AG08396 (cell line): ENCODE results near the gene INS.
A peak's percentile ranks its signal among the peaks of the same experiment; 100 is the strongest.

Experiments
- DNase-seq: peaks from one replicate; pipeline ENCODE4 v3.0.0; 2012; ENCODE audit warnings: low spot score, mixed read lengths

The INS gene

DNA sequence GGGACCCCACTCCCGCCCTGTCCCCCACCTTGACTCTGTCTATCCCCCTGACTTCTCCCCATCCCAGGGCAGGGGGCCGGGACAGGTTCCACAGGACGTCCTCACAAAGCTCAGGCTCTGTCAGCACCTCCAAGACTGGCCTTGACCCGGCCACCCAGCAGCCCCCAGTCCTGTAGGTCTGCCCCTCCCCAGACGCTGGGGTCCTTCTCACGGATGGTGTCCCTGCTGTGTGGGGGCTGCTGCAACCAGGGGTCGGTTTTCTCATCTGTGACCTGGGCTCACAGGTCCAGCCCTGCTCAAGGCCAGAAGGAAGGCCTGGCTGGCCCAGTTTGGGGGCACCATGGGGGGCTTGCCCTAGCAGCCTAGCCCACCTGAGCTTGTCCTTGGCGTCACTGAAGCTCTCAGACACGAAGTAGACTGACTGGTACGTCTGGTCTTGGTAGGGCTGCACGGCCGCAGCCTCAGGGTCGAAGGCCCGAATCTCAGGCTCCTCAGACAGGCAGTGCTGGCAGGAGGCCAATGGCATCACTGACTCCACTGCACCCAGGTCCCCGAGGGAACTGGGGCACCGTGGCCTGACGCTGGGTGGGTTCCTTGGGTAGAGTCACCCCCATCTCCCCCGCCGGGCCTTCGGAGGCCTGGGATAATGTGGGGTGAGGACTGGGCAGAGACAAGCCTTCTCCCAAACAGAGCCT, 4.0 kb upstream of the INS start:
- no peak for DNase-seq

DNA sequence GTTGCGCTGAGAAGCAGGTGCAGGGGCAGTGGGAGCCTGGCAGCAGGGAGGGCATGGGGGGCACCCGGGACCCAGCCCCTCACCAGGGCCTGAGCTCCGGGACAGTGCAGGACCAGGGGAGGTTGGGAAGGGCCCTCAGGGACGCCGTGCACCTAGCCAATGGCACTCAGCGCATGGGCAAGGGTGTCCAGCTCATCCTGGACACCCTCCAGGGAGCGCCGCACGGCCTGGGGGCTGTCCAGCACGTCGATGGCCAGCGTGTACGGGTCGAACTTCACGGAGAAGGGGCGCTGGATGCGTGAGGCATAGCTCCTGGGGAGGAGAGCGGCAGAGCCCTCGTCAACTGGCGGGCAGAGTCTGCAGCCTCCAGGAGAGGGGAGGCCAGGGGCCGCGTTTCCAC, 3.1 kb upstream of the INS start:
- no peak for DNase-seq

DNA sequence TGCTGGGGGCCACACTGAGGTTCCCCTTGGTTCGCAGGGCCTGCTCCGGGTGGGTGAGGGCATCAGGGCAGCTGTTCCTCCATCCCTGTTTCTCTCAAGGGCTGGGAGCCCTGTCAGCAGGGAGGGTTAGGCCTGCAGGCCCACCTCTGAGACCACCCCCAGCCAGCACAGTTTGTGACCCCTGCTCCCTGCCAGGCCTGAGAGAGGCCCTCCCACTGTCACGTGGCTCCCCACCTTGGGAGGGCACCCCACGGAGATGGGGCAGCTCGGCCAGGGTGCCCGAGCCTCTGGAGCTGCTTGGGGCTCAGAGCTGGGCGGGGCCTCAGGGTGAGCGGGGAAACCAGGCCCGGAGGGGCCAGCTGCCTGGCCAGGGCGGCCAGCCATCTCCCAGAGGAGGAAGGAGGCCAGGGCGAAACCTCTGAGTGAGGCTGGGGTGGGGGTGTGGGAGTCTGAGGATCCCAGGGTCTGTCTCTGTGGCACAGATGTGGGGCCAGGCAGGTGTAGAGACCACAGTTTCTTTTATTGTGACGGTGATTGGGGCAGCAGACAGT, 2.5 kb upstream of the INS start:
- DNase-seq, result no peak

DNA sequence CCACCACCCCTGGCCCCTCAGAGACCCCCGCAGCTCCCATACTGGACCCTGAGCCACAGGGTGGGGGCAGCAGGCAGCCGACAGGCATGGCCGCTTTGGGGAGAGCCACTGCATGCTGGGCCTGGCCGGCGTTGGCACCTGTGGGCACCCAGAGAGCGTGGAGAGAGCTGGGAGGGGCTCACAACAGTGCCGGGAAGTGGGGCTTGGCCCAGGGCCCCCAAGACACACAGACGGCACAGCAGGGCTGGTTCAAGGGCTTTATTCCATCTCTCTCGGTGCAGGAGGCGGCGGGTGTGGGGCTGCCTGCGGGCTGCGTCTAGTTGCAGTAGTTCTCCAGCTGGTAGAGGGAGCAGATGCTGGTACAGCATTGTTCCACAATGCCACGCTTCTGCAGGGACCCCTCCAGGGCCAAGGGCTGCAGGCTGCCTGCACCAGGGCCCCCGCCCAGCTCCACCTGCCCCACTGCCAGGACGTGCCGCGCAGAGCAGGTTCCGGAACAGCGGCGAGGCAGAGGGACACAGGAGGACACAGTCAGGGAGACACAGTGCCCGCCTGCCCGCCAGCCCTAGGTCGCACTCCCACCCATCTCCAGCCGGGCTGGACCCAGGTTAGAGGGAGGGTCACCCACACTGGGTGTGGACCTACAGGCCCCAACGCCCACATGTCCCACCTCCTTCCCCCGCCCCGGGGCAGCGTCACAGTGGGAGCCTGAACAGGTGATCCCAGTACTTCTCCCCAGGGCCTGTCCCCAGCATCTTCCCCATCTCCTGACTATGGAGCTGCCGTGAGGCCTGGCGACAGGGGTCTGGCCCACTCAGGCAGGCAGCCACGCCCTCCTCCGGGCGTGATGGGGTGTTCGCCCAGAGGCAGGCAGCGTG, 1.2 kb downstream of the INS start:
- no peak for DNase-seq

DNA sequence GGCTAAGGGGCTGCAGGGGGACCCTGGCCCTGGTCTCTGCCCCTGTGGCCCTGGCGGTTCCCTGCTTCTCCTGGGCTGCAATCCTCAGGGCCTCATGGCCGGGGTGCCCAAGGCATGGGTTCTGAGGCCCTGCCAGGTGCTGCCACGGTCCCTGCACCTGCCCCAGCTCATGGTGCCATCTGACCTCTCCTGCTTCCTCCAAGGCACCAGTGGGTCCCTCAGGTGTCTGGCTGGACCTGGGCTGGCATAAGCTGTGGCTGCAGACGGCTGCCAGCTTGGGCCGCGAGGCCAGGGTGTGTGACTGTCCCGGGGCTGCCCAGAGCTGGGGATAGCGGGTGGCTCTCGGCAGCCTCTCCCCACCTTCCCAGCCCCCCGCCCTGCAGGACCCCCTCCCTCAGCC, 2.0 kb downstream of the INS start:
- no peak for DNase-seq

DNA sequence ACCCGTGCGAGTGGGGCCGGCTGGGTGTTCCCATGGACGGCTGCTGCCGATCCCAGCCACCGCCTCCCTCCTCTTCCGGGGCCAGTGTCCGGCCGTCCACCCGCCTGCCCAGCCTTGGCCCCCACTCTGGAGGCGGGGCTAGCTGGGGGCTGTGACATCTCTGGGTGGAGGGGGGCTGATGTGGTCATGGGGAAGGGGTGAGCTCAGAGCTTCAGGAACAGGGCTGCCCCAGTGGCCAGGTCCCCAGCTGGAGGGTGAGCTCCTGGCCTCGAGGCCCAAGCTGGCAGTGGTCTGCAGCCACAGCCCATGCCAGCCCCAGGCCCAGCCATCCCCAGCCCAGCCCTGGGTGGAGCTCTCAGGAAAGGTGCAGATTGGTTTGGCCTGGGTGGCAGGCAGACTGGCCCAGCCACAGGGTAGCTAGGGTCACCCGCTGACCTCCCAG, 2.7 kb downstream of the INS start:
- DNase-seq, result no peak

DNA sequence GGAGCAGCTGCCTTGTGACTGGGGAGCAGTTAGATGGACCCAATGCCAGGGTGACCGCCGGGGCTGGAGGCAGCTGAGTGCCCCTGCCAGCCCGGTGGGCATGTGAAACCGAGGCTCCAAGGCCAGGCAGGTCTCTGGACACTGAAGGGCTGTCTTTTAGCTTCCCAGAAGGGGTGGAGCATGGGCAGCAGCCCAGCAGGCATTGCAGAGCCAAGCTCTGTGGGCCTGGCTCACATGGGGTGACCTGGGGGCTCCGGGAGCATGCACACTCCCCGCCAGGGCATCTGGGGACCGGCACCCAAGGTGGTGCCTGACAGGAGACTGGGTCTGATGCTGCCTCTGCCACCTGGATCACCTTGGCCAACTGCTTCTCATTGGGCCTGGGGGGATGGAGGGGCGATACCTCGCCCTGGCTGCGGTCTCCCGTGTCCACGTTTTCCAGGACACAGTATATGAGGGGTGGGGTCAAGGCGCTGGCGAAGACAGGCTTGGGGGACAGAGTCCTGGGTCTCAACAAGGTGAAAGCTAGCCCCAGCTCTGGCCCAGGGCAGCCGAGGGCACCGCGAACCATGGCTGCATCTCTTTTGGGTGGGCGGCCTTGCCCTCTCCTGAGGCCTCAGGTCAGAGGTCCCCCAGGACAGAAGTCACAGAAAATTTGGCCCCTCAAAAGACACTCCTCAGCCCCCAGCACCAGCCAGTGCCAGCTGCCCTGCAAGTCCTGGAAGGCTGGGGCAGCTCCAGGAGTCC, 3.5 kb downstream of the INS start:
- DNase-seq, result no peak

DNA sequence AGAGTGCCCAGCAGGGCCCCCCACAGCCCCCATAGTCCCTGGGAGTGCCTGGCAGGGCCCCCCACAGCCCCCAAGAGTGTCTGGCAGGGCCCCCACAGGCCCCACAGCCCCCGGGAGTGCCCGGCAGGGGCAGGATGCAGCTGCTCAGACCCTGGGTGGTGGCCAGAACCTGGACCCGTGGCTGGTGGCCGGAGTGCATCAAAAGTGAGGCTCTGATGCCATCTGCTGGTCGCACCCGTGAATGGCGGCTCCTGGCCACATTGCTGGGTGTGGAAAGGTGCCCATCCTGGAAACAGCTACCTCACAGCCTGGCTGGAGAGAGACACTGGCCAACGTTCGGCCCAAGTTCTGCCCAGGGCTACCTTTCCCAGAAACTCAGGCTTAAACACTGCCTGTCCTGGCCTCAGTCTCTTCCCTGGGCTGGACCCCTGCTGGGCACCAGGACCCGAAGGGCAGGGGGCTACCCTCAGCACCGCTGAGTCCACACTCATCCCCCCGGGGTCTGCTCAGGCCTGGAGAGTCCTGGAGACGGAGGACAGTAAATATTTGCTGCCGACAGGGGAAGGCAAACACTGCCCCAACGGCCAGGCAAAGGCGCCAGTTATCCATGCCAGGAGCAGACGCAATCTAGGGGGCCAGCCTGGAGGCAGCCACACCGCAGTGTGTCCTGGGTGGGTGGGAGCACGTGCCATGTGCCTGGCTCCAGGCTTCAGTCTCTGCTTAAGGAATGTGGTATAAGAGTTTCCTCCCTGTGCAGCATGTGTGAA, 4.4 kb downstream of the INS start:
- peak; percentile 92 for DNase-seq

DNA sequence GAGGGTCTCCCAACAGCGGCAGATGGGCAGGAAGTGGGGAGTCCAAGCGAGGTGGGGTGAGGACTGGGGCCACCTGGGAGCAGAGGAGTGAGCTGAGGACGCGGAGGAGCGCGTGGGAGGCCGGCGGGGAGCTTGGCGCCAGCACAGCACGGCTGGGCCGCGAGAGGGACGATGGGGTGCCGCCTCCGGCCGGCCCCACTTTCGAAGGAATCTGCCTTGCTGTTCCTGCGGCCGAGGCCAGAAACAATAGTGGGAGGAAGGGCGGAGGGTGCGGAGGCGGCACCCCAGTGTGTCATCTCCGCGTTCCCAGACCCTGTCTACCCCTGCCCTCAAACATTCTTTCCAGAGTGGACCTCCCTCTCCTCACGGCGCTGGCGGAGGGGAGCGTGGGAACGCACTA, 5.5 kb downstream of the INS start:
- DNase-seq, result no peak

DNA sequence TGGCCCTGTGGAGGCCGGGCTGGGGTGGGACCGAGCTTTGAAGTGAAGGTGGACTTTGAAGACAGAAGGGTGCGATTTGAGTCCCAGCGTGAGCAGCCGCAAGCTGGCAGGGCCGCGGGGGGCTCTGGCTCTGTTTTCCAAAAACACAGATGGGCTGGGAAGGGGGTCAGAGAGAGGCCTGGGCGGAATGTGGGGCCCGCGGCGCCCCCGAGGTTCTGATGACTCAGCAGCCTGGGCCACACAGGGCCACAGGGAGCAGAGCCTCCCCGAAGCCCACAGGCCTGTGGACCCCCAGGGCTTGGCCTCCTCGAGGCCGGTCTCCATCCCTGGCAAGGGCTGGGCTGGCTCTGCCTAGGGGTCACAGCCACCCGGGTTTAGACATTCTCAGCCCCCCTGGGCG, 6.1 kb downstream of the INS start:
- DNase-seq, result no peak

DNA sequence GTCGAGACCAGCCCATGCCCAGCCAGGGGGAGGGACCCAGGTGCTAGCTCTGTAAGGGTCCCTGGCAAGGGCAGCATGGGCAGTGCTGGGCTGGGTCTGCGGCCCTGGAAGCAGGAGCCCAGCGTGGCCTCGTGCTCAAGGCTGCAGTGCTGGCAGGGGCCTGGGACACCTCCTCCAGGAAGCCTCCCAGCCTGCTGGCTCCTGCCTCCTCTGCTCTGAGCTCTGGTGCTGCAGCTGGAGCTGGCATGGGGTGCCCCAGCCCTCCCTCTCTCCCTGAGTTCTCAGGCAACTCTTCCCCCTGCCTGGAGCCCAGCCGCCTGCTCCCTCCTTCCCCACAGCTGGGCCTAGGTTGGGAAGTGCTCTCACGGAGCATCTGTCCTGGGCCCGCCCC, 6.8 kb downstream of the INS start:
- no peak for DNase-seq

DNA sequence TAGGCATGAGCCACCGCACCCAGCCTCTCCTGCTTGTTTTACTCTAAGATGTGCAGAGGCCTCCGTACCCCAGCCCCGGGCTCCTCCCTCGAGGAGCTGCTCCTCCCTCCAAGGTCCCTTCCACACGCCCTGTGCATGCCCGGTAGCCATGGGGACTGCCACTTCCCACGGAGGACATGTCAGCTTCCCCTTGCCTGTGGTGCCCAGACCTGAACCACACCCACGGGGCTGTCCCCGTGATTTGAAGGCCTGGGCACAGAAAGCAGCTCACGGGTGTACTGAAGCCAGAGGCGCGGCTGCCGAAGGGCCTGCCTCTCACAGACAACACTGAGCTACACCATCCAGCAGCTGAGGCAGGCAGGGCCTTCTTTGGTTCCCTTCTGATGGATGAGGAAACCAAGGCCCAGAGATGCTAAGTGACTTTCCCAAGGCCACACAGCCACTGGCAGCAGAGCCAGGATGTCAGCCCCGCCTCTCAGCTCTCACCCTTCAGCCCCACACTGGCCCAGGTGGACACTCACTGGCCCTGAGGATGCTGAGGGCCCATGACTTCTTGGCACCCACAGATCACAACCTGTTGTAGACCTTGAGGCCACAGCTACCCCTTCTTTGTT, 7.3 kb downstream of the INS start:
- DNase-seq, result no peak

DNA sequence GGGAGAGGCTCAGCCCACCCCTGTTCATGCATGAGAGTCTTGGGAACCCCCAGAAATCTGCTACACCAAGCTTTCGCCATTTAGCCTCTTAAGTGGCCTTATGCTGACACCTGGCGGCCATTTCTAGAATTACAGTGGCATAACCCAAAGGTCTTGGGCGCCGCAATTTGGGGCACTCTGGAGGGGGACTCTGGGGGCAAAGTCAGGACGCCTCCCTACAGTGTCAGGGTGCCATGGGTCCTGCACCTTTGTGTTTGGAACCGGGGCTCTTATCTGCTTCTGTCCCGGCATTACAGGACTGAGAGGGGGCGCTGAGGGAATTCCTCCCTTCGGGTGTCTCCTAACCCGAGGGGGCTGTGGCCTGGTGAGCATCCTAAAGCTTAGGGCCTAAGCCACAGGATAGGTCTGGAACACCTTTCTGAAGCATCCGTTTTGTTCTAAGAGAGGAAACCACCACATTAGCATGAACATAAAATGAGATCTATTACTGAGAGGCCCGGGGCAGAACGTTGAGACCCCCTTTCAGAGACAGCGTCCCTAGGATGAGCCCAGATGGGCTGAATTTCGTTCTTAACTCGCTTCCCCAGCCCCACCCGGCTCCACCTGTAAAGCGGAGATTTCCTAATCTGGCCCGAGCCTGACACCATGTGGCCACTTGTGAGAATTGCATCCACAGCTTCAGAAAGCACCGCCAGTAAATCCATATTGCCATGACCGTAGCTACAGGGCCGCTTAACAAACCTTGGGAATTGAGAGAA, 9.3 kb downstream of the INS start:
- peak; percentile 88 for DNase-seq

DNA sequence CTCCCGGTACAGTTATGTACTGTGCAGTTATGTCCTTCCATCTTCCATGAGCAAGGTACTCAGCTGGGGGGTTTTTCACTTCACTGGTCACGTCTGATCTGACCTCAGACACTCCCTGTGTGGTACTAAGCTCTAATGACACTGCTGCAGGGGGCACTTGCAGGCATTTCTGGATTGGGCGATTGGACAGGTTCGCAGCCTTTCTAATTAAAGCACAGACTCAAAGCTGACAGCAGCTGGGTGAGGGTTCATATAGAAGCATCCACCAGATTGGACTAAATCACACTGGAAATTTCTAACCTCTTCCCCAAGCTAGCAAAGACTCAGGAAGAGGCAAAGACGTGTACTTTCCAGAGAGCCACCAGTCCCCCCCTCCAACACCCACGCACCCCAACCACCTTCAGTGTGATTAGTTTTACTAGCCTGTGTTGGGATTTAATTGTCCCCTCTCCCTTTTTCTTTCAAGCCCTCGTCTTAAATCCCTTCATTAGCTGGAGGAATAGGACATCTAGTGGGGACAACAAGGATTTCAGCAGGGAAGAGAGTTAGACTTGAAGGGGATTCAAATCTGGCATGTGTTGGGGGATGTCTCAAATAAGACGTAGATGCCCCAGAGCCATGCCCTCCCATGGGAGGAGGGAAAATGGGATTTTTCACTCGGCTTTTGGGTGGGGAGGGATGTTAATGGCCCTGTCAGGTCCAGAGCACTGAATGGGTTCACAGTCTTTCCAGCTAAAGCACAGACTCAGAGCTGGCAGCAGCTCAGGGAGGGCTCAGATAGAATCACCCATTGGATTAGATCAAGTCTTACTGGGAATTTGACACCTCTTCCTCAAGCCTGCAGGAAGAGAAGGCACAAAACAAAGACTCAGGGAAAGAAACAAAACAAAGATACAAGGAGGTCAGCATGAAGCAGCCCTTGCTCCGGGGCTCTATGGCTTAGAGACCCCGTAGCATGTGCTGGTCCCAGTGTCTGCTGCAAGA, 10.9 kb downstream of the INS start:
- peak; percentile 61 for DNase-seq

DNA sequence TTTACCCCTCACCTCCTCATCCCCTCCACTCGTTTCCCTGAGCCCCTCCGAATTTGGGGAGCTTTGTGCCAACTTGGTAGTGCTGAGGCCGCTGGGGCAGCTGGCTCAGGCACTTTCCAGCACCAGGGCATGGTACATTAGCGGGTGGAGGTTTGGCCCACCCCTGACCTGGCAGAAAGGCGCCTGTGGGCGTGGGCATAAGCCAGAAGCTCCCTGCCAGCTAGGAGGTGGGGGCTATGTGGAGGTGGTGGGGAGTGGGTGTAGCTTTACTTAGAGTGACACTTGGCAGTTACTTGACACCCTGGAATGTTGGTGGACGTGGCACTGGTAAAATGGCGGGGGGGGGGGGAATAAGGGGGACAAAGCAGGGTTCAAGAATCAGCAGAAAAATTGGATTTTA, 11.5 kb downstream of the INS start:
- DNase-seq, result no peak

DNA sequence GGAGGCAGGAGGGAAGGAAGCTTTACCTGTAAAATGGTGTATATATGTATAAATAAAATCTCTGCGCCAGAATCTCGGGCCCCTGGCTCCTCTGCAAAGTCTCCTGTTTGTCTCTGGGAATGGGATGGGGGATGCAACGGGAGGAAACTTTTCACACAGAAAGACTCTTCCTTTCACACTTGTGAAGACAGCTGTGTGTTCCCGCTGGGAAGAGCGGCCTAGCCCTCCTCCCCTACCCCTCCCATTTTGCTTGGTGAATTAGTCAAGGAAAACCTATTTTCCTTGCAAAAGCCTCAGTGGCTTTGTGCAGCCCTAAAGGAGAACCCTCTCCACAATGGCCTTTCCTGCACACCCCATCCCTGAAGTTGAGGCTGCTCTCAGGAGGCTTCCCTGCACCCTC, 12.4 kb downstream of the INS start:
- DNase-seq, result no peak

DNA sequence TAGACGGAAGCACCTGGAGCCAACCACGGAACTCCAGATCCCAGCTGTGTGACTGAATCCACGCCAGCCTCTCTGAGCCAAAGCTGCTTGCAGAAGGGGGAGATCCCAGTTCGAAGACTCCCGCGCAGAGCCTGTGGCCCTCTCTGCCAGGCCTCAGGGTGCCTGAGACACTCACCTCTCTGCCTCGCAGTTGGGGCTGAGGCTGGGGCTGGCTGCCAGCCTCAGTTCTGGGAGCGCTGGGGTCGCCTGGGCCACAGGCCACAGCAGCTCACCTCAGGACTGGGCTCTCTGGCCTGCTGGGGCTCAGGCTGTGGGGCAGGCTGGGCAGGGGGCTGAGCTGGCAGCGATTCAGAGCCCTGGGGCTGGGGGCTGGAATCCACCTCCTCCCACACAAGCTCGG, 13.6 kb downstream of the INS start:
- no peak for DNase-seq

DNA sequence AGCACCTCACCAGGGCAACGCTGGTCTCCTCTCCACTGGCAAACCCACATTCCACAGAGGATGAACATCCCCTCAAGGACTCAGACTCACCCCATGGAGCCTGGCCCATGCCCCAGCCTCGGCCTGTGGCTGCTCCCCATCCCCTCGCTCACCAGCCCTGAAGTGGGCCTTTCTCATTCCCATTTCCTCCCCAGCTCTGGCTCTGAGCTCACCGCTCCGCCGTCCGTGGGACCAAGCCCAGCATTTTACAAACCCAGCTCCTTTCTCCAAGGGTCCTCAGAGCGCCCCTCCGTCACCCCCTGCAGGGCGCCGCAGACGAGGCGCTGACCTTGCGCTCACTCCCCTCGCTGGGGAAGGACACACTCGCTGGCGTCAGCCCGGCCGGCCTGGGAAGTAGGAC, 15.0 kb downstream of the INS start:
- no peak for DNase-seq

DNA sequence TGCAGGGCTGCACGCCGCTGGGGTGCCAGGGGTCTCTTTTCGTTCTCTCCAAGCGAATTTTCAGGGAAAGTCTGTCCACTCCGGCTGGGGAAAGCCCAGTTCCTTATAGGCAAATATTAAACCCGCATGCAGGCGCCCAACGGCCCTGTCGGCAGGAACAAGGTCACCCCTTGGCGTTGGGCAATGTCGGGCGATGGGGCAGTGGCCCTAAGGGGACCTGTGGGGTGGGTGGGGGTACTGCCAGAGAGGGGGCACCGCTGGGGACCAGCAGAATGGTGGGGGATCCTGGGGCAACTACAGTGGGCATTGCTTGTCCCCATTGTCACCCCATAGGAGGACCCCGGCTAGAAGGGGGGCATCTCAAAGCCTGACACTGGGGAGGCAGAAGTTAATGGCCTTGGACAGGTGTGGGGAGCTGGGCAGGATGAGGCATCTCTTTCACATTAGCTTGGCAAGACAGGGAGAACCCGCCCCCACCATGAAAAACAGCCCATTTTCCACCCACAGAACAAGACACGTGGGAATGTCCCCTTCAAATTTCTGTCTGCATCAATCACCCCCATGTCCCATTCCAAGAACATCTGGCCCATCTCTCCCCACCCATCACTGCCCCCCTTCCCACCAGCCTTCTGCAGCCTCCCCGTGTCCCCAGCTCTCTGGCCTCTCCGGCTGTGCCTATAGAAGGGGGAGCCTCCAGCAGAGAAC, 16.3 kb downstream of the INS start:
- DNase-seq, result no peak
